ENCODE measurements around the gene MORN3.

The MORN3 gene

GRCh38 chr12:121608301-121608700 is 61.2 kb downstream of the MORN3 start:
- H3K4me3 ChIP-seq (ENCODE audit: low read depth, low read length) = no peak overlapping the region
- no peak for DNase-seq (ENCODE audit: low read depth)
- TF ChIP-seq CTCF (conservative IDR thresholded peaks at IDR 0.05; ENCODE audit: low read depth, low read length) = no peak

- no peak for DNase-seq (ENCODE audit: low read depth)
- TF ChIP-seq CTCF (conservative IDR thresholded peaks at IDR 0.05; ENCODE audit: low read depth, low read length) = no peak
- H3K4me3 ChIP-seq (ENCODE audit: low read depth, low read length) = no peak overlapping the region
These were observed 65.9 kb downstream of the MORN3 start for GRCh38 chr12:121603581-121603980.

- TF ChIP-seq CTCF (conservative IDR thresholded peaks at IDR 0.05; ENCODE audit: low read depth, low read length) = no peak
- no peak for DNase-seq (ENCODE audit: low read depth)
- no peak overlapping the region for H3K4me3 ChIP-seq (ENCODE audit: low read depth, low read length)
These were observed 66.7 kb downstream of the MORN3 start for GRCh38 chr12:121602766-121603165.

- no peak for TF ChIP-seq CTCF (conservative IDR thresholded peaks at IDR 0.05; ENCODE audit: low read depth, low read length)
- H3K4me3 ChIP-seq (ENCODE audit: low read depth, low read length) = no peak overlapping the region
- no peak for DNase-seq (ENCODE audit: low read depth)
These were observed 68.6 kb downstream of the MORN3 start for GRCh38 chr12:121600702-121601336.

Data from choroid plexus epithelial cell (primary cell).